ENCODE results near the gene GMDS. TPM values are rescaled to one million over a fixed set of nuclear protein-coding genes. Genes with fewer than 3 reads are reported as not detected.

The GMDS gene
- total and polyA plus RNA-seq, 2 donors (not counting 3 experiments of a cell fraction or from before 2014, with no cell fraction given) = 9.8 to 23.5 TPM

GRCh38 chr6:2254747-2255146, 9.3 kb upstream of the GMDS start:
- no peaks in the 10 kb centered on the region for H4K20me1 ChIP-seq (replicated peaks; ENCODE audit: control insufficient read depth, extremely low read depth, insufficient read depth, low read length)
- no peaks in the 10 kb centered on the region for H3K27me3 ChIP-seq (ENCODE audit: control insufficient read depth in 2 of 2, insufficient read depth in 2 of 2, low read length in 2 of 2)
- ChIA-PET POLR2A (no interaction called here), CTCF (no interaction called here)
- no peaks in the 10 kb centered on the region for H3K79me2 ChIP-seq (ENCODE audit: control insufficient read depth, insufficient read depth, low read length)
- FAIRE-seq = no peak
- H3K36me3 ChIP-seq (ENCODE audit: control insufficient read depth in 2 of 2, extremely low read depth in 1 of 2, insufficient read depth in 2 of 2, low read length in 2 of 2) = no peaks in the 10 kb centered on the region
- DNase-seq (ENCODE audit: low read depth, low spot score) = no peak
- intact Hi-C loops (cut with micrococcal nuclease) = no loop called here
- no peak overlapping the region for H3K4me2 ChIP-seq (ENCODE audit: insufficient read depth, low read length)
- no peak overlapping the region for H2AFZ ChIP-seq (ENCODE audit: low read depth, low read length)
- no peak overlapping the region for H3K4me3 ChIP-seq (replicated peaks in 1 of 3; ENCODE audit: insufficient read depth in 1 of 3, low read depth in 1 of 3, low read length in 3 of 3)
- dilution Hi-C loops (cut with MboI; ENCODE audit: extremely low pct_ligation_motif_present, low sequenced_read_pairs) = no loop called here
- H3K9me1 ChIP-seq (replicated peaks; ENCODE audit: control insufficient read depth, extremely low read depth, insufficient read depth, low read length) = no peaks in the 10 kb centered on the region
- H3K9me3 ChIP-seq (replicated peaks; ENCODE audit: control insufficient read depth, insufficient read depth, low read length) = no peaks in the 10 kb centered on the region
- TF ChIP-seq POLR2AphosphoS5 (IDR thresholded peaks at IDR 0.05; ENCODE audit: insufficient read depth, low read depth, low read length) (no peak), MAX (IDR thresholded peaks at IDR 0.05; ENCODE audit: insufficient read depth, insufficient read length) (no peak), EZH2 (IDR thresholded peaks at IDR 0.05; ENCODE audit: borderline replicate concordance, low read depth, low read length, severe bottlenecking) (no peak), POLR2A (IDR thresholded peaks at IDR 0.05; ENCODE audit: low read depth, low read length) (no peak), CTCF (IDR thresholded peaks at IDR 0.05; ENCODE audit: extremely low read depth in 1 of 2, insufficient read depth in 1 of 2, low read depth in 1 of 2, low read length in 2 of 2) (no peak), GATA2 (IDR thresholded peaks at IDR 0.05; ENCODE audit: insufficient read depth, insufficient read length, low read depth, low read length) (no peak), JUN (IDR thresholded peaks at IDR 0.05; ENCODE audit: borderline replicate concordance, insufficient read depth, insufficient read length, low read depth) (no peak), MYC (IDR thresholded peaks at IDR 0.05; ENCODE audit: low read depth, low read length) (no peak), FOS (IDR thresholded peaks at IDR 0.05; ENCODE audit: borderline replicate concordance, insufficient read depth, low read length) (no peak)
- no peaks in the 10 kb centered on the region for H3K4me1 ChIP-seq (ENCODE audit: control insufficient read depth, extremely low read depth, insufficient read depth, low read length)
- H3K27ac ChIP-seq (ENCODE audit: insufficient read depth, low read depth, low read length) = no peak overlapping the region
- no peak overlapping the region for H3K9ac ChIP-seq (replicated peaks; ENCODE audit: extremely low read depth, insufficient read depth, low read length)
- BruUV-seq (replicated peaks) = no TSS peak

Measured in endothelial cell of umbilical vein (primary cell).